Vagina (tissue), 2 donors: ENCODE results near the gene ANKZF1. TPM values are rescaled to one million over a fixed set of nuclear protein-coding genes. Genes with fewer than 3 reads are reported as not detected.
"Not testable (repeated sequence)": the region's sequence is repeated elsewhere in the genome, so short reads cannot be mapped to it uniquely, and the experiment has no call there.

ENCODE experiments used
- DNase-seq, 2 donors: peaks; one replicate each; pipeline ENCODE4 v3.0.0-alpha.2; 2017; ENCODE audit errors: extremely low spot score in 2 of 2
- H3K27ac ChIP-seq: fragments of 200-600 bp; sonication (generic); one replicate; pipeline ENCODE4 v1.5.1; 2019
- H3K27me3 ChIP-seq: fragments of 200-600 bp; sonication (generic); one replicate; pipeline ENCODE4 v1.5.1; 2019
- H3K36me3 ChIP-seq, 2 donors: fragments of 200-600 bp; sonication (generic); one replicate each; pipeline ENCODE4 v1.5.1; 2017 to 2019
- H3K4me1 ChIP-seq: fragments of 200-600 bp; sonication (generic); one replicate; pipeline ENCODE4 v1.5.1; 2019
- H3K4me3 ChIP-seq, 2 donors: fragments of 200-600 bp; sonication (generic); 1 replicate in 1 of 2; 2 replicates in 1 of 2; pipeline ENCODE4 v1.5.1; 2016 to 2019
- H3K9me3 ChIP-seq: fragments of 200-600 bp; sonication (generic); one replicate; pipeline ENCODE4 v1.5.1; 2019
- POLR2A ChIP-seq, 2 donors: fragments of 450-650 bp; IDR thresholded peaks; one replicate each; pipeline ENCODE4 v1.6.1; 2017; ENCODE audit warnings: antibody characterized with exemption in 2 of 2, mild to moderate bottlenecking in 2 of 2, moderate library complexity in 2 of 2
- POLR2AphosphoS5 ChIP-seq, 2 donors: sonication (generic); formaldehyde crosslinking; IDR thresholded peaks; one replicate each; pipeline ENCODE4 v1.9.0; 2017; ENCODE audit warnings: antibody characterized with exemption in 2 of 2, mild to moderate bottlenecking in 2 of 2, low read depth in 1 of 2; ENCODE audit not compliant: insufficient read depth in 1 of 2
- intact Hi-C: fragments of 100-400 bp; cut with DNase I; formaldehyde crosslinking; loops from one replicate; pipeline ENCODE4 v1.15.1; 2023
- total RNA-seq: library from RNA; depleted of rRNA; stranded (reverse); fragments of >200 nt; gene quantifications from one replicate; pipeline ENCODE4 v1.2.3, GENCODE V29; 2016
- TF ChIP-seq, protein P1 (sequence below), 3 experiments: fragments of 450-650 bp in 2 of 3; fragments of 200-600 bp in 1 of 3; sonication (generic) in 1 of 3; IDR thresholded peaks; one replicate each; pipeline ENCODE4 v1.5.1; 2017 to 2019; ENCODE audit warnings: antibody characterized with exemption in 3 of 3, mild to moderate bottlenecking in 2 of 3, moderate library complexity in 2 of 3

The ANKZF1 gene
- total RNA-seq, 1 donor from 2014 or later = 98.7 TPM

DNA sequence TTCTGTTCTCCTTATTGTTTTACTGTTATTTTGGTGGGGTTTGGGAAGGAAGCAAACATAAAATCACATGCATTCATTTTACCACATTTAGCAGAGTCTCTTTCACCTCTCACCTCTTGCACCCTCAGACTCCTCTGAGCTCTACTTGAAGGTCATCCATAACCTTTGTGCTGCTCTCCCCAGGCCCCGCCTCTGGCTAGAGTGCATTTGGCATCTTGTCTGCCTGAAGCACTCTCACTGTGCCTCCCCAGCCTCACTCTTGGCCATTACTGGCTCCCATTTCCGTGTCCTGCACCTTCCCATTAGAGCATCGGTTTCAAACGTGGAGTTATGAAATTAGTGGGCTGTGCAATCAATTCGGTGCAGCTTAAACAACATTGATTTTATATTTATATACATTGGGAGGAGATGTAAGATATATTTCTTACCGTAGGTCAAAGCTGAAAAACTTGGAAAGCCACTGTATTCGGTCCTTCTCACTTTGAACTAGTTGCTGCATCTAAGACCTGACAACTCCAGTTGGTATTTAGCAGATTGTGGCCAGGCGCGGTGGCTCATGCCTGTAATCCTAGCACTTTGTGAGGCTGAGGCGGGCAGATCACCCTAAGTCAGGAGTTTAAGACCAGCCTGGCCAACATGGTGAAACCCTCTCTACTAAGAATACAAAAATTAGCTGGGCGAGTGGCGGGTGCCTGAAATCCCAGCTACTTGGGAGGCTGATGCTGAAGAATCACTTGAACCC, 30.0 kb upstream of the ANKZF1 start:
- no peak for DNase-seq
- intact Hi-C loops = no loop called here
- TF ChIP-seq POLR2AphosphoS5 (IDR thresholded peaks at IDR 0.05; ENCODE audit: insufficient read depth in 1 of 2, low read depth in 1 of 2) (no peak), POLR2A (IDR thresholded peaks at IDR 0.05) (no peak)
- TF ChIP-seq, protein P1, sequence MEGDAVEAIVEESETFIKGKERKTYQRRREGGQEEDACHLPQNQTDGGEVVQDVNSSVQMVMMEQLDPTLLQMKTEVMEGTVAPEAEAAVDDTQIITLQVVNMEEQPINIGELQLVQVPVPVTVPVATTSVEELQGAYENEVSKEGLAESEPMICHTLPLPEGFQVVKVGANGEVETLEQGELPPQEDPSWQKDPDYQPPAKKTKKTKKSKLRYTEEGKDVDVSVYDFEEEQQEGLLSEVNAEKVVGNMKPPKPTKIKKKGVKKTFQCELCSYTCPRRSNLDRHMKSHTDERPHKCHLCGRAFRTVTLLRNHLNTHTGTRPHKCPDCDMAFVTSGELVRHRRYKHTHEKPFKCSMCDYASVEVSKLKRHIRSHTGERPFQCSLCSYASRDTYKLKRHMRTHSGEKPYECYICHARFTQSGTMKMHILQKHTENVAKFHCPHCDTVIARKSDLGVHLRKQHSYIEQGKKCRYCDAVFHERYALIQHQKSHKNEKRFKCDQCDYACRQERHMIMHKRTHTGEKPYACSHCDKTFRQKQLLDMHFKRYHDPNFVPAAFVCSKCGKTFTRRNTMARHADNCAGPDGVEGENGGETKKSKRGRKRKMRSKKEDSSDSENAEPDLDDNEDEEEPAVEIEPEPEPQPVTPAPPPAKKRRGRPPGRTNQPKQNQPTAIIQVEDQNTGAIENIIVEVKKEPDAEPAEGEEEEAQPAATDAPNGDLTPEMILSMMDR (IDR thresholded peaks at IDR 0.05) = no peak

DNA sequence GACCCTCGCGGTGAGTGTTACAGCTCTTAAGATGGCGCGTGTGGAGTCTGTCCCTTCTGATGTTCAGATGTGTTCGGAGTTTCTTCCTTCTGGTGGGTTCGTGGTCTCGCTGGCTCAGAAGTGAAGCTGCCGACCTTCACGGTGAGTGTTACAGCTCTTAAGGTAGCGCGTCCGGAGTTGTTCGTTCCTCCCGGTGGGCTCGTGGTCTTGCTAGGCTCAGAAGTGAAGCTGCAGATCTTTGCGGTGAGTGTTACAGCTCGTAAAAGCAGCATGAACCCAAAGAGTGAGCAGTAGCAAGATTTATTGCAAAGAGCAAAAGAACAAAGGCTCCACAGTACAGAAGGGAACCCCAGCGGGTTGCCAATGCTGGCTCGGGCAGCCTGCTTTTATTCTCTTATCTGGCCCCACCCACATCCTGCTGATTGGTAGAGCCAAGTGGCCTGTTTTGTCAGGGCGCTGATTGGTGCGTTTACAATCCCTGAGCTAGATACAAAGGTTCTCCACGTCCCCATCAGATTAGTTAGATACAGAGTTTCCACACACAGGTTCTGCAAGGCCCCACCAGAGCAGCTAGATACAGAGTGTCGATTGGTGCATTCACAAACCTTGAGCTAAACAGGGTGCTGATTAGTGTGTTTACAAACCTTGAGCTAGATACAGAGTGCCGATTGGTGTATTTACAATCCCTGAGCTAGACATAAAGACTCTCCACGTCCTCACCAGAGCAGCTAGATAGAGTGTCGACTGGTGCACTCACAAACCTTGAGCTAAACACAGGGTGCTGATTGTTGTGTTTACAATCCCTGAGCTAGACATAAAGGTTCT, 28.9 kb upstream of the ANKZF1 start:
- intact Hi-C loops, DNase-seq: not testable (repeated sequence)

More for the DNA sequence above, 30.0 kb upstream of the ANKZF1 start:
- Histone ChIP-seq H3K36me3 (no peaks in the 10 kb centered on the region), H3K9me3 (no peaks in the 10 kb centered on the region), H3K27me3 (no peaks in the 10 kb centered on the region), H3K4me3 (no peak overlapping the region), H3K4me1 (no peaks in the 10 kb centered on the region), H3K27ac (no peak overlapping the region)

DNA sequence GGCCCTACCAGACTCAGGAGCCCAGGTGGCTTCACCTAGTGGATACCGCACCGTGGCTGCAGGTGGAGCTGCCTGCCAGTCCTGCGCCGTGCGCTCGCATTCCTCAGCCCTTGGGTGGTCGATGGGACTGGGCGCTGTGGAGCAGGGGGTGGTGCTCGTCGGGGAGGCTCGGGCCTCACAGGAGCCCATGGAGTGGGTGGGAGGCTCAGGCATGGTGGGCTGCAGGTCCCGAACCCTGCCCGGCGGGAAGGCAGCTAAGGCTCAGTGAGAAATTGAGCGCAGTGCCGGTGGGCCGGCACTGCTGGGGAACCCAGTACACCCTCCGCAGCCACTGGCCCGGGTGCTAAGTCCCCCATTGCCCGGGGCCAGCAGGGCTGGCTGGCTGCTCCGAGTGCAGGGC, 28.3 kb upstream of the ANKZF1 start:
- H3K27ac ChIP-seq, H3K9me3 ChIP-seq, H3K27me3 ChIP-seq, H3K4me1 ChIP-seq, DNase-seq, H3K4me3 ChIP-seq, intact Hi-C loops, H3K36me3 ChIP-seq: not testable (repeated sequence)

More for the DNA sequence above, 28.9 kb upstream of the ANKZF1 start:
- H3K9me3 ChIP-seq, H3K4me3 ChIP-seq, H3K36me3 ChIP-seq, H3K27ac ChIP-seq, H3K4me1 ChIP-seq, H3K27me3 ChIP-seq: not testable (repeated sequence)

DNA sequence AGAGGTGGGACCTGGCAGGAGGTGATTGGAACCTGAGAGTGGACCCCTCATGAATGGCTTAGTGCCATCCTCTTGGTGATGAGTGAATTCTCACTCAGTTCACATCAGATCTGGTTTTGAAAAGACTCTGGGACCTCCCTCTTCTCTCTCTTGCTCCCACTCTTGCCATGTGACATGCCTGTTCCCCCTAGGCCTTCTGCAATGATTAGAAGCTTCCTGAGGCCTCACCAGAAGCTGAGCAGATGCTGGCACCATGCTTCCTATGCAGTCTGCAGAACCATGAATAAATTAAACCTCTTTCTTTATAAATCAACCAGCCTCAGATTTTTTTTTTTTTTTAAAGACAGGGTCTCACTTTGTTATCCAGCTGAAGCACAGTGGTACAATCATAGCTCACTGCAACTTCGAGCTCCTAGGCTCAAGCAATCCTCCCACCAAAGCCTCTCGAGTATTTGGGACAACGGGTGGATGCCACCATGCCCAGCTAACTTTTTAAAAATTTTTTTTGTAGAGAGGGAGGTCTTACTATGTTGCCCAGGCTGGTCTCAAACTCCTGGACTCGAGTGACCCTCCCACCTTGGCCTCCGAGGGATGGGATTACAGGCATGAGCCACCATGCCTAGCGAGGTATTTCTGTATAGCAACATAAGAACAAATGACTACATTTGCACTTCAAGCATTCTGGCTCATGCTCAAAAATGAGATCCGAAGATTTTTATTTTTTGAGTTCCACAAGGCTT, 25.0 kb upstream of the ANKZF1 start:
- H3K4me1 ChIP-seq = peaks cover 22% of the 10 kb centered on the region
- TF ChIP-seq POLR2A (IDR thresholded peaks at IDR 0.05) (no peak), POLR2AphosphoS5 (IDR thresholded peaks at IDR 0.05; ENCODE audit: insufficient read depth in 1 of 2, low read depth in 1 of 2) (no peak)
- TF ChIP-seq, protein P1 (IDR thresholded peaks at IDR 0.05) = no peak
- H3K9me3 ChIP-seq = no peaks in the 10 kb centered on the region
- H3K4me3 ChIP-seq = no peak overlapping the region
- no peaks in the 10 kb centered on the region for H3K27me3 ChIP-seq
- H3K36me3 ChIP-seq = peaks cover 0 to 8% of the 10 kb centered on the region in 2 donors
- peak in 1 of 2 donors; percentile 77 for DNase-seq
- no peak overlapping the region for H3K27ac ChIP-seq
- intact Hi-C loops = no loop called here

DNA sequence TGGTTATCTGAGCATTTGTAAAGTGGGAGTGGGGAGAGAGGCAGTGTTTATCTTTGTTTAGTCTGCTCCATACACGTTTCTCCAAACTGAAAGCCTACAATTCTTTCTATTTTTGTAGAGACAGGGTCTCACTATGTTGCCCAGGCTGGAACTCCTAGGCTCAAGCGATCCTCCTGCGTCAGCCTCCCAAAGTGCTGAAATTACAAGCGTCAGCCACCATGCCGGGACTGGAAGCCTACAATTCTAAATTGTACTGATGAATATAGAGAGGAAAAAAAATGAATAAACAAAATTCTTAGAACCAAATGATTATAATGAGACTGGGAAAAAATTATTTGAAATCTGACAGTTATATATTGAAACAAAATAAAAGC, 24.5 kb upstream of the ANKZF1 start:
- Histone ChIP-seq H3K27ac (no peak overlapping the region), H3K36me3 (peaks cover 0 to 9% of the 10 kb centered on the region in 2 donors), H3K27me3 (no peaks in the 10 kb centered on the region), H3K4me3 (no peak overlapping the region), H3K9me3 (no peaks in the 10 kb centered on the region), H3K4me1 (peaks cover 22% of the 10 kb centered on the region)
- peak in 1 of 2 donors; percentile 11 for DNase-seq
- intact Hi-C loops = no loop called here
- TF ChIP-seq, protein P1 (IDR thresholded peaks at IDR 0.05) = no peak
- TF ChIP-seq POLR2A (IDR thresholded peaks at IDR 0.05) (no peak), POLR2AphosphoS5 (IDR thresholded peaks at IDR 0.05; ENCODE audit: insufficient read depth in 1 of 2, low read depth in 1 of 2) (no peak)
